Measurements from ENCODE around the gene KCNJ14.
A peak's percentile ranks its signal among the peaks of the same experiment; 100 is the strongest.

Gene KCNJ14

DNA sequence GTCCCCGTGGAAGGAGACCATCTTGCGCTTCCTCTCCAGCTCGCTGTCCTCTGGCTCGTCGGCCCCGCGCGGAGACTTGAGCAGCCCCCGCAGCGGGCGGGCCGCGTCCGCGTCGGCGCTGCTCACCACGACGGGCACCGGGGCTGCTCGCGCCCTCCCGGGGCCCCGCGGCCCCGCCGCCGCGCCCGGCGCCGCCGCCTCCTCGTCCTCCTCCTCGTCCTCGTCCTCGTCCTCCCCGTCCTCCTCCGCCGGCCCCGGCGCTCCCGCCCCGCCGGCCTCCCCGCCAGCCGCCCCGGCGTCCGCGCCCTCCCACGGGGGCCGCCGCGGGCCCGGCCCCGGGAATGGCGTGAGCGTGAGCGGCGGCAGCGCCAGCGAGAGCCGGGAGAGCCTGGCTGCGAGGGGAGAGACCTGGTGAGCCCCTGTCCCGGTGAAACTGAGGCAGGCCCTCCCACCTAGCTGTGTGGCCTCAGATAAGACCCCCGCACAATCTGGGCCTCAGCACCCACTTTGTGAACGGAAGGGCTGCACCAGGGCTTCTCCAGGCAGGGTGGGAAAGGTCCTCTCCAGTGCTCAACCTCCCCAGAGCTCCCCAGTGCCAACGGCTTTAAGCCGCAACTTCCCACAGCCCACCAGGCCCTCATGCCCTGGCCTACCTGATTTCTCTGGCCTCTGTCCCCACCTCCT, 38.5 kb downstream of the KCNJ14 start:
- CTCF ChIA-PET, result interaction anchor here (0.7 to 2.0 kb wide), 3 partner anchors 13 to 91 kb away, joined by 4 to 9 read pairs (median 7); no protein-coding TSS in a partner anchor
- peaks cover 50% of the 10 kb centered on the region for H3K4me1 Mint-ChIP-seq
- H3K27ac Mint-ChIP-seq, result no peak overlapping the region
- DNase-seq, result no peak
- no peaks in the 10 kb centered on the region for H3K9me3 Mint-ChIP-seq
- H3K4me3 Mint-ChIP-seq, result peak overlapping the region; percentile 62
- peaks cover 89% of the 10 kb centered on the region for H3K27me3 Mint-ChIP-seq
- H3K36me3 Mint-ChIP-seq, result peaks cover 1% of the 10 kb centered on the region

DNA sequence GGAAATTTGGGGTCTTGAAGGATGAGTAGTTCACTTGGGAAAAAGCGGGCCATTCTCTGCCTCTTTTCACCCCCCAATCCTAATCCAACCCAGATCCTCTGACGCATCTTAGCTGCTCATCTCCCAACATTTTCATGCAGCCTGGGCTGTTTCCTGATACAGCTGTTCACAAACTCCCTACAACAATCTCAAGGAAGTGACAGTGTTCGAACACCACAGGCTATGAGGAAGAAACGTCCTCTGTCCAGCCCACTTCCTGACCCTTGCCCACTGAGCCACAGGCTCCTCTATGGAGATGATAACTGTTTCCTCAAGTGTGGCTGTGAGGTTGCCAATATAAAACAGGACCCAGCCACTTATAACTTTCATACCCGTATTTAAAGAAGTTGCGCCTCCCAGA, 40.0 kb downstream of the KCNJ14 start:
- H3K27me3 Mint-ChIP-seq, result peaks cover 92% of the 10 kb centered on the region
- CTCF ChIA-PET, result no interaction called here
- H3K4me3 Mint-ChIP-seq, result no peak overlapping the region
- DNase-seq, result no peak
- H3K27ac Mint-ChIP-seq, result no peak overlapping the region
- H3K4me1 Mint-ChIP-seq, result peaks cover 44% of the 10 kb centered on the region
- H3K36me3 Mint-ChIP-seq, result peaks cover 1% of the 10 kb centered on the region
- H3K9me3 Mint-ChIP-seq, result no peaks in the 10 kb centered on the region

DNA sequence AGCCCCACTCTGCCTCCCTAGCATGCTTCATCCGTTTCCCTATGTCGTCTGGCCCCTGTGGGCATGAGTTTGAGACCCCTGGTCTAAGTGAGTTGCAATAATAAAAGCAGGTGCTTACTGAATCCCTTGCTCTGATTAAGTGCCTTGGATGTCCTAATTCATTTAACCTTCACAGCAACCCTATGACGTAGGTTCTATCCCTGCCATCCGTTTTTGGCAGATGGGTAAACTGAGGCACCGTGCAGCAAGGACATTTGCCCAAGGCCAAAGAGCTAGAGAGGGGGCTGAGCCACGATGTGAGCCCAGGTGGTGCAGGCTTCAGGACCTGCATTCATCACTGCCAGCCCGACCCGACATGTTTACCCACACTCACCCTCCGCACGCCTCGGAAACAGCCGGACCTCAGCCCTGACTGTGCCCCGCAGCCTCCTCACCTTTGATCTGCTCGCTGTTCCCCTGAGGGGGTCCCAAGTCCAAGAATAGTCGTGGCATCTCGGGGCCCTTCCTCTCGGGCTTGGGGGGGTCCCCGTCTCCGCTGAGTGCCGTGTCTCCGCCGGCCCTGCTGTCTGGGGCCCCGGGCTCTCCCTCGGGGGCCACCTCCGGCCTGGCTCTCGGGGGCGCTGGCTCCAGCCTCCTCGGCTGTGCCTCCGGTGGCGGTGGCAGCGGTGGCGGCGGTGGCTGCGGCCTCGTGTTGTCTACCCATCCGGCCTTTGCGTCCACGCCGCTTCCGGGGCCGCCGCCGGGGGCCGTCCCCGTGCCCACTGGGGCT, 41.8 kb downstream of the KCNJ14 start:
- Mint-ChIP-seq H3K27me3 (peaks cover 92% of the 10 kb centered on the region), H3K36me3 (peaks cover 1% of the 10 kb centered on the region), H3K4me3 (no peak overlapping the region)

DNA sequence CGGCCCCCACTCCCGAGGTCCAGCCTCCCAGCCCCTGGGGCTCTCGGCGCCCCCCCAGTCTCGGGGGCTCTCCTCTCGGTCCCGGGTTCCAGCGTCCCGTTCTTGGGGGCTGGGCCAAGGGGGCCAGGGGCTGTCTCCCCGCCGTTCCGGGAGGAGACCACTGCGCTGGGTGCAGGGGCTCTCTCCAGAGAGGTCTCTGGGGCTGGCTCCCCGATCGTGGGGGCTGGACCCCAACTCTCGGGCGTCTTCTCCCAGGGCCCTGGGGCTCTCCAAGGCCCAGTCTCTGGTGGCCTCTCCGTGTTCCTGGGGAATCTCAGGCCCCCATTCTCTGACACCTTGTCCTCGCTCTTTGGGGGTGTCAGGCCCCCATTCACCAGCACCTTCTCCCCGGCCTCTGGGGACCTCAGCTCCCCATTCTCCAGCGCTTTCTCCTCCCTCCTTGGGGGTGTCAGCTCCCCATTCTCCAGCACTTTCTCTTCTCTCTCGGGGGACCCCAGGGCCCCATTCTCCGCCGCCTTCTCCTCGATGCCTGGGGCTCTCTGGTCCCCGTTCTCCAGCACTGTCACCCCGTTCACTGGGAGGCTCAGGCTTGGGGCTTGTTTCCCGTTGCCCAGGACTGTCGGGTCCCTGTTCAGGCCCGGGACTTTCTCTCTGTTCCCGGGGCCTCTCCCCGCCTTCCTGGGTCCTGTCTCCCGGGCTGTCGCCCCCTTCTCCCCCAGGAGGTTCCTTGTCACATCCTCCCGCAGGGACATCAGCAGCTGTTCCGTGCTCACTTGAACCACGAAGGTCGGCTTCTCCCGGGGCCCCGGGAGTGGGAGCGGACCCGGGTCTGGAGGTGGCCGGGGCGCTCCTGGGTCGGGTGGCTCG, 42.6 kb downstream of the KCNJ14 start:
- Mint-ChIP-seq H3K4me3 (no peak overlapping the region), H3K4me1 (peaks cover 39% of the 10 kb centered on the region), H3K27me3 (peaks cover 88% of the 10 kb centered on the region), H3K36me3 (peaks cover 1% of the 10 kb centered on the region), H3K27ac (no peak overlapping the region), H3K9me3 (no peaks in the 10 kb centered on the region)
- DNase-seq, result no peak
- CTCF ChIA-PET, result no interaction called here

More for the DNA sequence above, 41.8 kb downstream of the KCNJ14 start:
- CTCF ChIA-PET, result no interaction called here
- H3K4me1 Mint-ChIP-seq, result peaks cover 44% of the 10 kb centered on the region
- no peak for DNase-seq
- H3K27ac Mint-ChIP-seq, result no peak overlapping the region
- no peaks in the 10 kb centered on the region for H3K9me3 Mint-ChIP-seq

DNA sequence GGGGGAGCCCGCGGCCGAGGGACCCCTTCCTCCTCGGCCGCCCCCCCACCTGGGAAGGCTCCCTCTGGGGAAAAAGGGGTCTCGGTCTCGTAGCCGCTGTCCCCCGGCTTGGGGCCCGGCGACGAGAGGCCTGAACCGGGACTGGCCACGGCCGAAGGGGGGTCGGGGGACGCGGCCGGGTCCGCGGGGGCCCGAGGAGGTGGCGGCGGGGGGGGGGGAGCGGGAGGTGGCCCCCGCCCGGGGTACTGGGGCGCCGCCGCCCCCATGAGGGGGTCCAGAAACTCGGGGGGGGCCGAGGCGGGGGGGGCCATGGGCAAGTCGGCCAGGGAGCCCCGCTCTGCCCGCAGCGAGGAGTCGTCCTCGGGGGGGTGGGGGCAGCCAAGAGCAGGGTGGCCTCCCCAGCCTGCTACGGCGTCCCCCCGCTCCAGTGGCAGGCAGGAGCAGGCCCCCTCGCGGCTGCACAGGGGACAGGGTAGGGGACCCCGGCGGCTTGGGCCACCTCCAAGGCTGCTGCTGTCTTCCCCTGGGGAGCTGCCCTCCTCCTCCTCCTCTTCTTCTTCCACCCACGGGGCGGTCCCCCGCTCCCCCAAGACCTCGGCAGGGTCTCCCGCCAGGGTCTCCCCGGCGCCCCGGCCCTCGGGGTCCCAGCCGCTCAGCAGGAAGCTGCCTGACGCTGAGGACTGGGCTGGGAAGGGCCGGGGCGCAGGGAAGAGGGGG, 43.4 kb downstream of the KCNJ14 start:
- CTCF ChIA-PET, result no interaction called here
- peaks cover 87% of the 10 kb centered on the region for H3K27me3 Mint-ChIP-seq
- H3K4me1 Mint-ChIP-seq, result peaks cover 41% of the 10 kb centered on the region

DNA sequence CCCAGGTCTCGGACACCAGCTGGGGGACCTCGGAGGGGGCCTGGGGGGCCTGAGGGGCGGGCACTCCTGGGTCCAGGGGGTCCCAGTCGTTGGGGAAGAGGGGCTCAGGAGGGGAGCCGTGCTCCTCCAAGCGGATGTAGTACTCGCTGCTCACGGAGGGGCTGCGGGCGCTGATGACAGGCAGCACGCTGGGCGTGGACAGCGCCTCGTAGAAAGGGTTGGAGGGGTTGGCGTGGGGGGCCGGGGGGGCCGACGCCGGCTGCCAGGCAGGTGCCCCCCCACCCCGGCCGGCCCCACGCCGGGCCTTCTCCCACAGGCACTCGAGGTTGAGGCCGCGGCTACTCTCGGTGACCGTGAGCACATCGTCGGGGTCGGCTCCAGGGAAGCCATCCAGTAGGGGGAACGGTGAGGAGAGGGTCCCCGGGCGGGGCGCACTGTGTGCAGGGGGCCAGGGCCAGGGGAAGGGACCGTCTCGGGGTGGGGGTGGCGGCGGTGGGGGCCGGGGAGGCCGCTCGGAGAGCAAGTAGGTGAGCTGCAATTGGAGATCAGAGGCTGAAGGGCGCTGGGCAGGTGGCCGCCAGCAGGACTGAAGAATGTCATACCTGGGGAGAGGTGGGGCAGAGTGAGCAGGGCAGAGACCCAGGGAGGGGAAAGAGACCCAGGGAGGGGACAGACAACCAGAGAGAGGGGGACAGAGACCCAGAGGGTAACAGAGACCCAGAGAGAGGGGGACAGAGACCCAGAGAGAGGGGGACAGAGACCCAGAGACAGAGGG, 44.1 kb downstream of the KCNJ14 start:
- Mint-ChIP-seq H3K4me3 (no peak overlapping the region), H3K36me3 (no peaks in the 10 kb centered on the region), H3K4me1 (peaks cover 39% of the 10 kb centered on the region), H3K27ac (peak overlapping the region; percentile 19), H3K9me3 (no peaks in the 10 kb centered on the region), H3K27me3 (peaks cover 84% of the 10 kb centered on the region)
- no peak for DNase-seq
- CTCF ChIA-PET, result interaction anchor here (1.2 kb wide), 1 partner anchor 9 kb away, joined by 4 read pairs; no protein-coding TSS in a partner anchor

More for the DNA sequence above, 43.4 kb downstream of the KCNJ14 start:
- no peak for DNase-seq
- Mint-ChIP-seq H3K4me3 (no peak overlapping the region), H3K9me3 (no peaks in the 10 kb centered on the region), H3K36me3 (peaks cover 1% of the 10 kb centered on the region), H3K27ac (no peak overlapping the region)

DNA sequence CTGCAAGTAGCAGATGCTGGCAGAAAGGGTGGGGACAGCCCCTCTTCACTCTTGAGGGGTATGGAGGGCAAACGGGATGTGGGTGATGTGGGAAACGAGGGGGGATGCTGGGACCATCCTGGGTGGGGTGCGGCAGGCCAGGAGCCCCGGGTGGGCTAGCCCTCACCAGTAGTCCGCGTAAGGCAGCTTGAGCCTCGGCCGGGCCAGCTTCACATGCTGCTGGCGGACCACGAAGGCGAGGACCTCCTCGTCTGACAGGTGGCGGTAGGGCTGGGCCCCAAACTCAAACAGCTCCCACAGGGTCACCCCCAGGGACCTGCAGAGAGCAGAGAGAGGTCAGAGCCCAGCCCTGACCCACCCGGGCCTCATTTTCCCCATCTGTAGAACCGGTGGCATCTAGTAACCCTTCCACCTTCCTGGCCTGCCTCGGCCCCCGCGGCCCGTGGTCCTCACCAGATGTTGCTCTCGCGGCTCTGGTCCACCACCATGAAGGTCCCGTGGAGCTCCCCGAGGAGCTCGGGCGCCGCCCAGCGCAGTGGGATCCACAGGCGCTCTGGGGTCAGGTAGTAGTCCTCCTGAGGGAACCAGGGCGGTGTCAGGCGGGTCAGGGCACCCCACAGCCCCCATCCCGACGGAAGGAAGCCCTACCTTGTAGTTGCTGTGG, 45.6 kb downstream of the KCNJ14 start:
- peaks cover 29% of the 10 kb centered on the region for H3K4me1 Mint-ChIP-seq
- H3K27ac Mint-ChIP-seq, result peak overlapping the region; percentile 51
- no peaks in the 10 kb centered on the region for H3K36me3 Mint-ChIP-seq
- DNase-seq, result no peak
- no peaks in the 10 kb centered on the region for H3K9me3 Mint-ChIP-seq
- H3K27me3 Mint-ChIP-seq, result peaks cover 69% of the 10 kb centered on the region
- CTCF ChIA-PET, result interaction anchor here (1.2 kb wide), 1 partner anchor 11 kb away, joined by 4 read pairs; no protein-coding TSS in a partner anchor
- H3K4me3 Mint-ChIP-seq, result peak overlapping the region; percentile 61

DNA sequence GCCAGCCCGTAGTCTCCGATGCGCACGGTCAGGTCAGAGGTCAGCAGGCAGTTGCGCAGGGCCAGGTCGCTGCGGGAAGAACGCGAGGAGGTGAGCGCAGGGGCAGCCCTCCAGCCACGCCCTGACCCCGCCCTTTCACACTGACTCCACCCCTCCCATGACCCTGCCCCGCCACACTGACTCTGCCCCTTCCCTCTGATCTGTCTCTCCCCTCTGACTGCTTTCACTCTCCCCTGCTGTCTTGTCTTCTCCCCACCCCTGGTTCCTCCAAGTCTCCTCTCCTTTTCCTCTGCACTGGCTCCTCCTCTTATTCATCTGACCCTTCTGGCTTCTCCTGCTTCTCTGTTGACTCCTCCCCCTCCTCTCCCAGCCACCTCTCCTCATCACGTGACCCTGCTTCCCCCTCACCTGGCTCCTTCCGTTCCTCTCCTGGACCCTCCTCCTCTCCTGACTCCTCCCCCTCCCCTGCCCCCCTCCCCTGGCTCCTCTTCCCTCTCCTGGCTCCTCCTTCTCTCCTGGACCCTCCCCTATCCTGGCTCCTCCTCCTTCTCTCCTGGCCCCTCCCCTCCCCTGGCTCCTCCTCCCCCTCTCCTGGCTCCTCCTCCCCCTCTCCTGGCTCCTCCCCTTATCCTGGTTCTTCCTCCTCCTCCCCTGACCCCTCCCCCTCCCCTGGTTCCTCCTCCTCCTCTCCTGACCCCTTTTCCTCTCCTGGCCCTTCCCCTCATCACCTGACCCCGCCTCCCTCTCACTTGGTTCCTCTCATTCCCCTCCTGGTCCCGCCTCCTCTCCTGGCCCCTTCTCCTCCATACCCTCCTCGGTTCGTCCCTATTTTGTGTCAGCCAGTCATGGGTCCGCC, 46.3 kb downstream of the KCNJ14 start:
- H3K27me3 Mint-ChIP-seq, result peaks cover 62% of the 10 kb centered on the region
- H3K4me3 Mint-ChIP-seq, result peak overlapping the region; percentile 61
- H3K9me3 Mint-ChIP-seq, result no peaks in the 10 kb centered on the region
- peak overlapping the region; percentile 51 for H3K27ac Mint-ChIP-seq
- peaks cover 29% of the 10 kb centered on the region for H3K4me1 Mint-ChIP-seq
- CTCF ChIA-PET, result interaction anchor here (1.0 kb wide), 4 partner anchors 12 to 107 kb away, joined by 3 to 5 read pairs (median 3); no protein-coding TSS in a partner anchor
- peak; percentile 88 for DNase-seq
- H3K36me3 Mint-ChIP-seq, result no peaks in the 10 kb centered on the region

DNA sequence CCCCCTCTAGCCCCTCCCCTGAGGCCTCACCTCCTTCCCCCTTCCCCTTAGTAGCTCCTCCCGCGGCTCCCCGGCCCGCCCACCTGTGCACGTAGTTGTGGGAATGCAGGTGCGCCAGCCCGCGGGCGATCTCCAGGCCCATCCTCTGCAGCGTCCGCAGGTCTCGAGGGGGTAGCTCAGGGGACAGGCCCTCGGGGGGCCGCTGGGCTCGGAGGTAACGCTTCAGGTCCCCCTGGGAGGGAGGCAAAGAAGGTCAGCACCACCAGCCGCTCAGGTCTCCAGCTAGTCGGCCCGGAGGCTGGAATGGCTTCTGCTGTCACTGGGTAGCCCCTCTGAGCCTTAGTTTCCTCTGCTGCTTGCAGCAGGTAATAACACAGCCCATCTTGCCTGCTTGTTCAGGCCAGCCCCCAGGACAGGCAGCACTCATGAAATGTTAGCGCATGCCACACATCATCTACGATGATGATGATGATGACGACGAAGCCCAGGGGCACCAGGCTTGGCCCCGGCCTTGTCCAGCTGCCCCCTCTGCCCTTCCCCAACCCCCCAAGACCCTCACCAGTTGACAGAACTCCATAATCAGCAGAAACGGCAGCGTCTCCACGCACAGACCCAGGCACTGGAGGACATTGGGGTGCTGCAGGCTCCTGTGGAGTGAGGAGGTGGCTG, 47.1 kb downstream of the KCNJ14 start:
- H3K4me3 Mint-ChIP-seq, result peak overlapping the region; percentile 41
- no peak overlapping the region for H3K27ac Mint-ChIP-seq
- H3K27me3 Mint-ChIP-seq, result peaks cover 54% of the 10 kb centered on the region
- DNase-seq, result no peak
- CTCF ChIA-PET, result interaction anchor here (1.0 kb wide), 4 partner anchors 13 to 106 kb away, joined by 3 to 5 read pairs (median 3); no protein-coding TSS in a partner anchor
- H3K4me1 Mint-ChIP-seq, result peaks cover 26% of the 10 kb centered on the region
- no peaks in the 10 kb centered on the region for H3K9me3 Mint-ChIP-seq
- no peaks in the 10 kb centered on the region for H3K36me3 Mint-ChIP-seq

DNA sequence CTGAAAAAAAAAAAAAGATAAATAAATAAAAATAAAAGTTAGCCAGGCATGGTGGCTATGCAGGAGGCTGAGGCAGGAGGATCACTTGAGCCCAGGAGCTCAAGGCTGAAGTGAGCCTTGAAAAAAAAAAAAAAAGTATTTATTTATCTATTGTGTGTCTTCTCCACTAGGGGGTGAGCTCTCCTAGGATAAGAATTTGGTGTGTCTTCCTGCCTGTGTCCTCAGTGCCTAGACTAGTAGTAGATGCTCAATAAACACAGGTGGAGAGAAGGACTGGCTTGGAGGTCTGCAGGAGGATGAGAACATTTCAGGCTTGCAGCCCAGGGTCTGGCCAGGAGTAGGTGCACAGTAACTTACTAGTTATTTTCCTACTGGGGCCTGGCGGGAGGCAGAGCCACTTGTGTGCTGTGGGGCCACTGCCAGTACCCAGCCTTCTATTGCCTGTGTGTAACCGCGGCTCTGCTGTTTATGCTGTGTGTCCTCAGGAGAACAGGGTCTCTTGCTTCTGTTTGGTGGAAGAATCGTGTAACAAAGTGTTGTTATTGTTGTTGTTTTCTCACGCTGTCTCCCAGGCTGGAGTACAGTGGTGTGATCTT, 50.9 kb downstream of the KCNJ14 start:
- H3K9me3 Mint-ChIP-seq, result no peaks in the 10 kb centered on the region
- H3K36me3 Mint-ChIP-seq, result no peaks in the 10 kb centered on the region
- no peak overlapping the region for H3K4me3 Mint-ChIP-seq
- H3K4me1 Mint-ChIP-seq, result peaks cover 27% of the 10 kb centered on the region
- peaks cover 36% of the 10 kb centered on the region for H3K27me3 Mint-ChIP-seq
- DNase-seq, result peak; percentile 37
- CTCF ChIA-PET, result interaction anchor here (0.6 to 6.3 kb wide), 14 partner anchors 13 to 172 kb away, joined by 3 to 138 read pairs (median 4); partner anchors contain the start of gene SPACA4
- no peak overlapping the region for H3K27ac Mint-ChIP-seq

DNA sequence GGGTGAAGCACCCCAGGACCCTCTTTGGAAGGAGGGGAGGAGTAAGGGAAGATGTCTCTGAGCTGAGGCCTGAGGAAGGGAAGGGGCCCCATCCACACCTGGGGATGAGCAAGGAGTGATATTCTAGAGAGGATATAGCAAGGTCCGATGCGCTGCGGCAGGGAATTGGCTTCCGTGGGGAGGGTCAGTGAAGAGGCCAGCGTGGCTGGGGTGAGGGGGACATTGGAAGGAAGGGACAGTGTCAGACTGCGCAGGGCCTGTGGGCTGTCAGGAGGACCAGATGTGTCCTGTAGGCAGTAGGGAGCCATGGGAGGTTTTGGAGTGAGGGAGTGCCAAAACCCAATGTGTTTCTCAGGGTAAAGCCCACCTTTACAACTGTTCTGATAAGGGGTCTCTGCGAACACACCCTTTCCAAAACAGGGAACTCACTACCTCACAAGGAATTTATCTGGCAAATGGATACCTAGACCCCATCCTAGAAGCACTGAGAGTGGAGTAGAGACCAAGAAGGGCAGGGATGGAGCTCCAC, 52.6 kb downstream of the KCNJ14 start:
- Mint-ChIP-seq H3K9me3 (no peaks in the 10 kb centered on the region), H3K36me3 (no peaks in the 10 kb centered on the region), H3K27ac (no peak overlapping the region), H3K27me3 (peaks cover 24% of the 10 kb centered on the region), H3K4me1 (peaks cover 16% of the 10 kb centered on the region), H3K4me3 (no peak overlapping the region)
- no peak for DNase-seq
- CTCF ChIA-PET, result interaction anchor here (0.7 to 6.3 kb wide), 6 partner anchors 14 to 101 kb away, joined by 3 to 138 read pairs (median 11); no protein-coding TSS in a partner anchor
